Measurements from ENCODE around the gene MAP4K4.

MAP4K4 gene

DNA sequence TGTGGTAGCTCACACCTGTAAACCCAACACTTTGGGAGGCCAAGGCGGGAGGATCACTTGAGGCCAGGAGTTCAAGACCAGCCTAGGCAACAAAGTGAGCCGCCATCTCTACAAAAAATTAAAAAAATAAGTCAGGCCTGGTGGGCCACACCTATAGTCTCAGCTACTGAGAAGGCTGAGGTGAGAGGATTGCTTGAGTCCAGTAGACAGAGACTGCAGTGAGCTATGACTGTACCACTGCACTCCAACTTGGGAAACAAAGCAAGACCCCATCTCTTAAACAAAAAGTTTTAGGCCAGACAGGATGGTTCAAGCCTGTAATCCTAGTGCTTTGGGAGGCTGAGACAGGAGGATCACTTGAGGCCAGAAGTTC is 224.4 kb downstream of the MAP4K4 start:
- DNase-seq, result no peak

DNA sequence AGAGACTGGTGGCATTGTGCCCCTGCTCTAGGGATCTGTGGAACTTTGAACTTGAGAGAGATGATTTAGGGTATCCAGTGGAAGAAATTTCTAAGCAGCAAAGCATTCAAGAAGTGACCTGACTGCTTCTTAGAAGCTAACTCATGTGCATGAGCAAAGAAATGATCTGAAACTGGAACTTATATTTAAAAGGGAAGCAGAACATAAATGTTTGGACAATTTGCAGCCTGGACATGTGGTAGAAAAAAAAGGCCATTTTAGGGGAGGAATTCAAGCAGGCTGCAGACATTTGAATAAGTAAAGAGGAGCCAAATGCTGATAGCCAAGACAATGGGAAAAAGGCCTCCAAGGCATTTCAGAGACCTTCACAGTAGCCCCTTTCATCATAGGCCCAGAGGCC is 226.8 kb downstream of the MAP4K4 start:
- peak in 3 of 4 experiments; percentile 23 to 55 (median 39) for DNase-seq

DNA sequence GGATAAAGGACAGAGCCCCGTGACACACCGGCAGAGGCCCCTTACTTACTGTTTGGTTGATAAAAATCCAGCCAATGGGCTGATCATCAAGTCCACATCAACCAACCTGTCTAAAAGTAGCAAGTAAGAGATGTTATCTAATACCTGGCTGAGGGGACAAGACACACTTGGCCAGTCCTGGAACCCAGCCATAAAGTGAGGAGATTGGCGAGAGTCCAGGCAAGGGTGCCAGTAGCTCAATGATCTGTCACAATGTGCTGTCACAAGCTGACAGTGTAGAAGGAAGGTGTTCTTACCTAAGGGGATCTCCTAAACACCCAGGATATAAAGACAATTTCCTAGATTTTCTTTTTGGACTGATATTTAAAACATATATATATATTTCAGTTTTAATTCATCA is 232.5 kb downstream of the MAP4K4 start:
- no peak for DNase-seq

DNA sequence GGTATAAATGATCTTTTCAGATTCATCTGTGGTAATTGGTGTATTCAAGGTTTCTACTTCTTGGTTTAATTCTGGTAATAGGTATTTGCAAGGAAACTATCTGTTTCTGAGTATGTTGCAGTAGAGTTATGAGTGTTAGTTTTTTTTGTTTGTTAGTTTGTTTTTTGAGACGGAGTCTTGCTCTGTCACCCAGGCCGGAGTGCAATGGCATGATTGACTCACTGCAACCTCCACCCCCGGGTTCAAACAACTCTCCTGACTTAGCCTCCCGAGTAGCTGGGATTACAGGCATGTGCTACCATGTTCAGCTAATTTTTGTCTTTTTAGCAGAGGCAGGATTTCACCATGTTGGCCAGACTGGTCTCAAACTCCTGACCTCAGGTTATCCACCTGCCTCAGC is 233.3 kb downstream of the MAP4K4 start:
- DNase-seq, result peak; percentile 7 to 49 (median 30)

DNA sequence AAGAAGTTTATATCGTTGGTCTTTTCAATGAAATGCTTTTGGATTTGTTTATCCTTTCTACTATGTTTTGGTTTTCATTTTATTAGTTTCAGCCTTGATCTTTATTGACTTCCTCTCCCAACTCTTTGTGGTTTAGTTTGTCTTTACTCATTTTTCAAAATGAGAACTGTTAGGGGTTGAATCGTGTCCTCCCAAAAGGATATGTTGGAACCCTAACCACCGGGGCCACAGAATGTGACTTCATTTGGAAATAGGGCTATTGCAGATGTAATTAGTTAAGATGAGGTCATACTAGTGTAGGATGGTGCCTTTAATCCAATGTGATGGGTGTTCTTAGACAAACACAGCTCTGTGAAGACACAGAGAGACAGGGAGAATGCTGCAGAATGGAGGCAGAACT is 233.9 kb downstream of the MAP4K4 start:
- DNase-seq, result peak; percentile 57 to 81 (median 72)

DNA sequence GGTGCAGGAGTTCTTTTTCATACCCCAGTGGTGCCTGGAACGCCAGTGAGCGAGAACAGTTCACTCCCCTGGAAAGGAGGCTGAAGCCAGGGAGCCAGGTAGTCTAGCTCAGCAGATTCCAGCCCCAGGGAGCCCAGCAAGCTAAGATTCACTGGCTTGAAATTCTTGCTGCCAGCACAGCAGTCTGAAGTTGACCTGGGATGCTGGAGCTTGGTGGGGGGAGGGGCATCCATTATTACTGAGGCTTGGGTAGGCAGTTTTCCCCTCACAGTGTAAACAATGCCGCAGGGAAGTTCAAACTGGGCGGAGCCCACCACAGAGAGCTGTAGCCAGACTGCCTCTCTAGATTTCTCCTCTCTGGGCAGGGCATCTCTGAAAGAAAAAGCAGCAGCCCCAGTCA is 238.3 kb downstream of the MAP4K4 start:
- peak in 1 of 4 experiments; percentile 8 for DNase-seq

DNA sequence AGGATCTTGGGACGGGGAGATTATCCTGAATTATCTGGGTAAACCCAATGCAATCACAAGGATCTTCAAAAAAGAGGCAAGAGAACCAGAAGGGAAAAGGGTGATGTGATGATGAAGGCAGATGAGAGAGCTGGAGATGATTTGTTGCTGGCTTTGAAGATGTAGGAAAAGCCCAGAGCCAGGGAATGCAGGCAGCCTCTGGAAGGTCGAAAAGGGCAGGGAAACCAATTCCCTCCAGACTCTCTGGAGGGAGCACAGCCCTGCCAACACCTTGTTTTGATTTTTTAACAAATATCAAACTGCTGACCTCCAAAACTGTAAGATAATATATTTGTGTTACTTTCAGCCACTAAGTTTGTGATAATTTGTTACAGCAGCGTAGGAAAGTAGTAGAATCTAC is 245.3 kb downstream of the MAP4K4 start:
- DNase-seq, result no peak

Data from suppressor macrophage (primary cell).